Ovary (tissue), 9 donors: ENCODE results near the gene KRT32. TPM values are rescaled to one million over a fixed set of nuclear protein-coding genes. Genes with fewer than 3 reads are reported as not detected.
A peak's percentile ranks its signal among the peaks of the same experiment; 100 is the strongest.

Experiments
- DNase-seq, 5 donors: peaks; one replicate each; pipeline ENCODE4 v3.0.0-alpha.2; 2019 to 2020
- H3K27ac ChIP-seq, 2 donors: fragments of 200-600 bp; one replicate each; pipeline versions ENCODE4 v1.5.1 to v1.8.0; 2019 to 2022
- H3K27me3 ChIP-seq: fragments of 200-600 bp; one replicate; pipeline ENCODE4 v1.8.0; 2022
- H3K36me3 ChIP-seq: fragments of 200-600 bp; sonication (generic); one replicate; pipeline ENCODE4 v1.5.1; 2019
- H3K4me1 ChIP-seq: one replicate; pipeline ENCODE4 v1.8.1; 2013; ENCODE audit warnings: mild to moderate bottlenecking, moderate library complexity; ENCODE audit not compliant: insufficient read depth
- H3K4me3 ChIP-seq: fragments of 200-600 bp; sonication (generic); one replicate; pipeline ENCODE4 v1.5.1; 2017
- H3K9me3 ChIP-seq, 2 donors: fragments of 200-600 bp in 1 of 2; sonication (generic) in 1 of 2; one replicate each; pipeline versions ENCODE4 v1.5.1 to v1.8.1; 2013 to 2019; ENCODE audit warnings: mild to moderate bottlenecking in 1 of 2, moderate library complexity in 1 of 2
- EP300 ChIP-seq: sonication (generic); formaldehyde crosslinking; IDR thresholded peaks from one replicate; pipeline ENCODE4 v1.6.1; 2017; ENCODE audit warnings: antibody characterized with exemption
- POLR2A ChIP-seq: fragments of 450-650 bp; IDR thresholded peaks from one replicate; pipeline ENCODE4 v1.6.1; 2017; ENCODE audit warnings: antibody characterized with exemption, mild to moderate bottlenecking, moderate library complexity
- WGBS, 3 donors: extraction: QIAGEN DNeasy Blood & Tissue Kit in 1 of 3; methylation state at CpG; one replicate each; pipeline versions ENCODE4 v1.1.5 to v1.1.7; 2013 to 2017; 5-methylcytosine and 5-hydroxymethylcytosine counted together
- intact Hi-C, 4 donors: fragments of 100-400 bp; cut with DNase I; formaldehyde crosslinking; loops; one replicate each; pipeline versions ENCODE4 v1.11.0 to v1.15.1; 2022 to 2023
- polyA plus RNA-seq, 2 donors: library from polyadenylated mRNA; stranded (reverse); fragments of 200-250 nt in 1 of 2; fragments of 350-450 nt in 1 of 2; fragmentation: Illumina TruSeq in 1 of 2; extraction: RNeasy Lipid Tissue Mini Kit (QIAGEN cat#74804) in 1 of 2; gene quantifications; one replicate each; pipeline ENCODE4 v1.2.3, GENCODE V29; 2013 to 2014
- total RNA-seq, 7 donors: library from RNA; depleted of rRNA in 2 of 7; stranded (reverse); fragments of >200 nt in 2 of 7; fragmentation: NEBNext Ultra II Directional in 3 of 7; extraction: Animal tissue kit (Norgen Biotek cat#: 25700) in 3 of 7; gene quantifications; one replicate each; pipeline versions ENCODE4 v1.1.0 to v1.2.4, GENCODE V29; 2016 to 2023
- TF ChIP-seq, protein P1 (sequence below), 3 donors: fragments of 450-650 bp in 2 of 3; fragments of 200-600 bp in 1 of 3; IDR thresholded peaks; one replicate each; pipeline versions ENCODE4 v1.5.1 to v1.8.0; 2016 to 2022; ENCODE audit warnings: antibody characterized with exemption in 3 of 3, mild to moderate bottlenecking in 1 of 3
- donor health status: DM: no; HTN: no; CAD: no; lungs with moderate emphysema.
- donor health status: DM: no; HTN: no; CAD: no.
- donor health status: Bipolar disorder and iron deficiency.
- donor health status: DM: yes; HTN: yes; CAD: no.
- donor health status: DM: no; HTN: no; CAD: no.
- donor health status: DM: yes; HTN: yes; CAD: no.

The KRT32 gene
- total and polyA plus RNA-seq, 9 donors = 0.18 to 0.33 (median 0.20) TPM; not detected in 6

DNA sequence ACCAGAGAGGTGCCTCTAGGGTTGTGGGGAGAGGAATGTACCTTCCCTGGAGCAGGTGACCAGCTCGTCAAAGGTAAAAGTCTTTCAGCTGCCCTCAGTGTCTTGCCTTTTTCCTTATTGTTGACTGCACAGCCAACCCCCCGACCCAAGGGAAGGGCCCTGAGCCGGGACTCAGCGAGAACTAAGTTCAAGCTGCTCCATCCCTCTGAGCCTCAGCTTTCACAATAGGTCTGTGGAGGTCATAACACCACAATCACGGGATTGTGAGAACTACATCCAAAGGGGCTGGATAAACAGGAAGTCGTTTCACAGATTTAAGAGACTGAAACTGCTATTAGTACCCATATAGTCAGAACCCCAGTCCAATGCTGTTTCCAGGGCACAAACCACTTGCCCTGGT is 25.2 kb upstream of the KRT32 start:
- no peaks in the 10 kb centered on the region for H3K9me3 ChIP-seq
- no peaks in the 10 kb centered on the region for H3K27me3 ChIP-seq
- peak in 3 of 5 donors; percentile 51 to 57 (median 51) for DNase-seq
- TF ChIP-seq POLR2A (no peak), EP300 (no peak)
- TF ChIP-seq, protein P1, sequence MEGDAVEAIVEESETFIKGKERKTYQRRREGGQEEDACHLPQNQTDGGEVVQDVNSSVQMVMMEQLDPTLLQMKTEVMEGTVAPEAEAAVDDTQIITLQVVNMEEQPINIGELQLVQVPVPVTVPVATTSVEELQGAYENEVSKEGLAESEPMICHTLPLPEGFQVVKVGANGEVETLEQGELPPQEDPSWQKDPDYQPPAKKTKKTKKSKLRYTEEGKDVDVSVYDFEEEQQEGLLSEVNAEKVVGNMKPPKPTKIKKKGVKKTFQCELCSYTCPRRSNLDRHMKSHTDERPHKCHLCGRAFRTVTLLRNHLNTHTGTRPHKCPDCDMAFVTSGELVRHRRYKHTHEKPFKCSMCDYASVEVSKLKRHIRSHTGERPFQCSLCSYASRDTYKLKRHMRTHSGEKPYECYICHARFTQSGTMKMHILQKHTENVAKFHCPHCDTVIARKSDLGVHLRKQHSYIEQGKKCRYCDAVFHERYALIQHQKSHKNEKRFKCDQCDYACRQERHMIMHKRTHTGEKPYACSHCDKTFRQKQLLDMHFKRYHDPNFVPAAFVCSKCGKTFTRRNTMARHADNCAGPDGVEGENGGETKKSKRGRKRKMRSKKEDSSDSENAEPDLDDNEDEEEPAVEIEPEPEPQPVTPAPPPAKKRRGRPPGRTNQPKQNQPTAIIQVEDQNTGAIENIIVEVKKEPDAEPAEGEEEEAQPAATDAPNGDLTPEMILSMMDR (IDR thresholded peaks at IDR 0.05) = no peak
- H3K4me3 ChIP-seq = no peak overlapping the region
- peaks cover 11% of the 10 kb centered on the region for H3K4me1 ChIP-seq
- H3K36me3 ChIP-seq = no peaks in the 10 kb centered on the region
- intact Hi-C loops = no loop called here
- WGBS, 3 donors = 31 to 39% (median 35%) methylated on average over 6 of the region's 6 CpGs
- peak overlapping the region in 1 of 2 donors; percentile 29 for H3K27ac ChIP-seq

DNA sequence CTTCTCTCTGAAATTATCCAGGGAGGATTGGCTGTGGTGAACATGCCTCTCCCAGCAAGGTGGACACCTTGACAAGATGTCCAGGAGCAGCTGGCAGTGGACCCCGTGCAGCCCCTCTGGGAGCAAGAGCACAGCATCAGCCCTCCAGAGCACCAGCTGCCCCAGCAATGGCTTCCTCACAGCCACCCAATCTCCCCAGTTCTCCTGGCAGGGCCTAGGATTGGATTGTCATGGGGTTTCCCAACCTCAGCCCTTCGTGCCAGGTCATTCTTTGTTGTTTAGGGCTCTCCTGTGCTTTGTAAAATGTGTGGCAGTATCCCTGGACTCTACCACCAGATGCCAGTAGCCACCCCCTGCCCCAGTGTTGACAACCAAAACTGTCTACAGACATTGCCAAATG is 24.3 kb upstream of the KRT32 start:
- TF ChIP-seq POLR2A (no peak), EP300 (no peak)
- TF ChIP-seq, protein P1 (IDR thresholded peaks at IDR 0.05) = no peak
- no peak overlapping the region for H3K27ac ChIP-seq
- H3K4me3 ChIP-seq = no peak overlapping the region
- peak in 1 of 5 donors; percentile 23 for DNase-seq
- intact Hi-C loops = no loop called here
- 93 to 95% (median 93%) methylated on average over 2 of the region's 2 CpGs for WGBS, 3 donors
- H3K4me1 ChIP-seq = peaks cover 9% of the 10 kb centered on the region
- H3K9me3 ChIP-seq = no peaks in the 10 kb centered on the region
- no peaks in the 10 kb centered on the region for H3K27me3 ChIP-seq
- H3K36me3 ChIP-seq = no peaks in the 10 kb centered on the region

DNA sequence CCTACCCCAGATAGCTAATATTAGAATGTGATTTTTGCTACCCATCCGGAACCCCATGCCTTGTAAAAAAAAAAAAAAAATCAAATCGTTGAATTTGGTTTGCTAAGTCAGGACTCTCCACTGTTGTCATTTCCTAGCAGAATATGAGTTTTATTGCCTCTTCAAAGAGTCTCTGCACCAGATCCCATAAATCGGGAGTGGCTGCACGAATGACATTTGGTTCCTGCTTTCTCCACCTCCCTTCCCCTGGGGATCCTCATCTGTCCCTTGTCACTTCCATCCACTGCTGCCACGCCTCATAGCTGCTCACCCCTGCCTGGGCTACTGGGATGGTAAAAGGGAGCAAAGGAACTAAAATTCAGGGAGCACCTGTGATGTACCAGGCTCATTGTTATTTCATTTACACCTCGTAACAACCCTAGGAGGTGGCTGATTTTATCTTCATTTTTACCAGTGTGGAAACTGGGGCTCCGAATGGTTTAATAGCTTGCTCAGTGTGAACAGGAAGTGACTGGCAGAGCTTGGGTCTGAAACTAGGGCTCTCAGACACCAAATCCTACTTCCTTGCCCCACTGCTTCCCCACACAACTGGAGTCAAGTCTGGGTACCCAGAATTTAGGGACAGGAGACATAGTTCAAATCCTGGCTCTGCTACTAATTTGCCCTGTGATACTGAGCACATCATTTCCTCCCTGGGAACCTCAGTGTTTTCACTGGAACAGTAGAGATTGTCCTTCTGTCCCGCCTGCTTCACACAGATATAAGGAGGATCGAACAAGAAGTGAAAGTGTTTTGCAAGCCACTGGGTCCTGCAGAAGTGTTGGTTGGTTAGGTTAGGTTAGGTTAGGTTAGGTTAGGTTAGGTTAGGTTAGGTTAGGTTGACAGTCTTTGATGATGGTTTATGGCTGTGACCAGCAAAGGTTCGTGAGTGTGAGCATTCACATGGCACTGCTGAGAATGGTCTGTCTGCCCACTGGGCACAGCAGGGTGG is 23.1 kb upstream of the KRT32 start:
- TF ChIP-seq EP300 = no peak
- H3K36me3 ChIP-seq = no peaks in the 10 kb centered on the region
- intact Hi-C loops = no loop called here
- H3K27ac ChIP-seq = no peak overlapping the region
- peaks cover 9% of the 10 kb centered on the region for H3K4me1 ChIP-seq
- DNase-seq = no peak
- no peaks in the 10 kb centered on the region for H3K9me3 ChIP-seq
- 88 to 91% (median 88%) methylated on average over 10 of the region's 10 CpGs for WGBS, 3 donors
- no peaks in the 10 kb centered on the region for H3K27me3 ChIP-seq
- no peak overlapping the region for H3K4me3 ChIP-seq

DNA sequence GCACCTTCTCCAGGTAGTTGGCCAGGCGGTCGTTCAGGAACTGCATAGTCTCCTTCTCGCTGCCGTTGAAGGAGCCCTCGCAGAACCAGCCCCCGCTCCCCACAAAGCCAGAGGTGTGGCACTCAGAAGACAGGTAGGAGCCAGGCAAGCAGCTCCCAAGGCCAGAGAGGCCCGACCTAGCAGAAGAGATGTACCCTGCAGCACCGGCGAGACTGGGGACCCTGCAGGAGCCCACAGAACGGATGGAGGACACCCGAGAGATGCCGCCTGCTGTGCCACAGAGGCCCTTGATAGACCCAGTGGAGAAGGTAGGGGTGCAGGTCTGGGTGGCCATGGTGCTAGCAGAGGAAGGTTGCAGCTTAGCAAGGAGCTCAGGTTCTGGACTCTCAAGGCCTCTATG is 22.3 kb upstream of the KRT32 start, which contains the start of gene KRT36:
TSS of gene KRT36 (minus strand) at position 380 of the 400 bp plus-strand sequence. CDS start at position 334, 46 bp downstream.
- no peak within 1 kb of the TSS for H3K27ac ChIP-seq
- no peak for TF ChIP-seq EP300
- TF ChIP-seq, protein P1 (IDR thresholded peaks at IDR 0.05) = no peak
- no peak for TF ChIP-seq POLR2A

More for the DNA sequence above, 22.3 kb upstream of the KRT32 start, which contains the start of gene KRT36:
- Histone ChIP-seq H3K9me3 (no peaks in the 10 kb centered on the region), H3K27me3 (no peaks in the 10 kb centered on the region), H3K4me3 (no peak within 1 kb of the TSS), H3K4me1 (peaks cover 9% of the 10 kb centered on the region), H3K36me3 (no peaks in the 10 kb centered on the region)
- peak in 1 of 5 donors; percentile 27 for DNase-seq
- 93 to 97% (median 96%) methylated on average over 12 of the region's 12 CpGs for WGBS, 3 donors
- intact Hi-C loops = no loop called here
